Esophagus squamous epithelium (tissue), 5 donors: ENCODE results near the gene PRKCE. TPM values are rescaled to one million over a fixed set of nuclear protein-coding genes. Genes with fewer than 3 reads are reported as not detected.
"Not testable (repeated sequence)": the region's sequence is repeated elsewhere in the genome, so short reads cannot be mapped to it uniquely, and the experiment has no call there.

Experiments
- DNase-seq: peaks from one replicate; lab custom pipeline; 2025; lab: John Stamatoyannopoulos, UW
- H3K27ac ChIP-seq, 4 donors: fragments of 200-600 bp; sonication (generic); one replicate each; pipeline ENCODE4 v1.5.1; 2016 to 2019; ENCODE audit warnings: mild to moderate bottlenecking in 1 of 4
- H3K27me3 ChIP-seq, 4 donors: fragments of 200-600 bp; sonication (generic); 1 replicate in 3 of 4; 2 replicates in 1 of 4; pipeline versions ENCODE4 v1.5.1 to v1.6.0; 2017 to 2021; ENCODE audit warnings: antibody characterized with exemption in 1 of 4
- H3K36me3 ChIP-seq, 3 donors: fragments of 200-600 bp; sonication (generic); one replicate each; pipeline ENCODE4 v1.5.1; 2016 to 2019
- H3K4me1 ChIP-seq, 3 donors: fragments of 200-600 bp; sonication (generic); one replicate each; pipeline ENCODE4 v1.5.1; 2017 to 2019
- H3K4me3 ChIP-seq, 4 donors: fragments of 200-600 bp; sonication (generic); 1 replicate in 3 of 4; 2 replicates in 1 of 4; pipeline ENCODE4 v1.5.1; 2016 to 2019; ENCODE audit warnings: mild to moderate bottlenecking in 2 of 4, moderate library complexity in 1 of 4
- H3K9me3 ChIP-seq, 3 donors: fragments of 200-600 bp; sonication (generic); one replicate each; pipeline ENCODE4 v1.5.1; 2016 to 2019
- CTCF ChIP-seq, 6 experiments: fragments of 450-650 bp in 4 of 6; fragments of 200-600 bp in 2 of 6; sonication (generic) in 2 of 6; IDR thresholded peaks; one replicate each; pipeline ENCODE4 v1.5.1; 2016 to 2019; ENCODE audit warnings: antibody characterized with exemption in 6 of 6, mild to moderate bottlenecking in 4 of 6, moderate library complexity in 4 of 6
- POLR2A ChIP-seq, 4 donors: fragments of 450-650 bp; IDR thresholded peaks; one replicate each; pipeline ENCODE4 v1.6.1; 2017; ENCODE audit warnings: antibody characterized with exemption in 4 of 4, mild to moderate bottlenecking in 4 of 4, moderate library complexity in 3 of 4
- WGBS, 2 donors: methylation state at CpG; one replicate each; pipeline ENCODE4 v1.1.5; 2018; 5-methylcytosine and 5-hydroxymethylcytosine counted together
- intact Hi-C: fragments of 100-400 bp; cut with DNase I; formaldehyde crosslinking; loops from one replicate; pipeline ENCODE4 v1.15.0; 2022
- total RNA-seq, 4 donors: library from RNA; depleted of rRNA; stranded (reverse); fragments of >200 nt; gene quantifications; one replicate each; pipeline ENCODE4 v1.1.0, GENCODE V29; 2016
- donor health status: DM: yes; HTN: yes; CAD: no.

The PRKCE gene
- total RNA-seq, 4 donors from 2014 or later, result 6.5 to 13.7 (median 9.9) TPM

- H3K4me1 ChIP-seq, result peaks cover 26 to 79% (median 41%) of the 10 kb centered on the region in 3 donors
- H3K27ac ChIP-seq, result peak overlapping the region in 3 of 4 donors; percentile 42 to 67 (median 55)
These were observed 237.6 kb downstream of the PRKCE start for GRCh38 chr2:45889053-45889452.

GRCh38 chr2:45889620-45890370, 238.3 kb downstream of the PRKCE start:
- no peaks in the 10 kb centered on the region for H3K9me3 ChIP-seq
- no peaks in the 10 kb centered on the region for H3K36me3 ChIP-seq
- H3K4me1 ChIP-seq, result peaks cover 26 to 71% (median 35%) of the 10 kb centered on the region in 3 donors
- TF ChIP-seq CTCF (IDR thresholded peaks at IDR 0.05) (no peak), POLR2A (IDR thresholded peaks at IDR 0.05) (no peak)
- DNase-seq, result no peak
- intact Hi-C loops, result no loop called here
- WGBS, 2 donors, result 77 to 82% methylated on average over 7 of the region's 7 CpGs
- no peaks in the 10 kb centered on the region for H3K27me3 ChIP-seq
- peak overlapping the region in 3 of 4 donors; percentile 42 to 67 (median 55) for H3K27ac ChIP-seq
- peak overlapping the region in 1 of 4 donors; percentile 2 for H3K4me3 ChIP-seq

More at GRCh38 chr2:45889053-45889452, 237.6 kb downstream of the PRKCE start:
- Histone ChIP-seq H3K4me3 (no peak overlapping the region), H3K36me3 (no peaks in the 10 kb centered on the region), H3K9me3 (no peaks in the 10 kb centered on the region), H3K27me3 (no peaks in the 10 kb centered on the region)
- intact Hi-C loops, result no loop called here
- no peak for DNase-seq
- WGBS, 2 donors, result 55 to 57% methylated on average over 8 of the region's 8 CpGs
- TF ChIP-seq POLR2A (IDR thresholded peaks at IDR 0.05), result no peak
- peak in 2 of 6 experiments; percentile 13 to 21 for TF ChIP-seq CTCF (IDR thresholded peaks at IDR 0.05)

- H3K9me3 ChIP-seq, H3K4me3 ChIP-seq, DNase-seq, H3K27me3 ChIP-seq, intact Hi-C loops, H3K36me3 ChIP-seq: not testable (repeated sequence)
- Histone ChIP-seq H3K4me1 (peaks cover 26 to 68% (median 33%) of the 10 kb centered on the region in 3 donors), H3K27ac (peak overlapping the region in 3 of 4 donors; percentile 42 to 67 (median 52))
- WGBS, 2 donors, result 87 to 89% methylated on average over 6 of the region's 6 CpGs
These were observed 238.8 kb downstream of the PRKCE start for GRCh38 chr2:45890371-45890646.

- H3K36me3 ChIP-seq, result no peaks in the 10 kb centered on the region
- TF ChIP-seq POLR2A (IDR thresholded peaks at IDR 0.05) (no peak), CTCF (IDR thresholded peaks at IDR 0.05) (no peak)
- peaks cover 26 to 68% (median 30%) of the 10 kb centered on the region in 3 donors for H3K4me1 ChIP-seq
- H3K27me3 ChIP-seq, result no peaks in the 10 kb centered on the region
- no peak for DNase-seq
- no peak overlapping the region for H3K4me3 ChIP-seq
- H3K9me3 ChIP-seq, result no peaks in the 10 kb centered on the region
- whole genome bisulfite sequencing, 2 donors, result 78 to 80% methylated on average over 5 of the region's 5 CpGs
- peak overlapping the region in 3 of 4 donors; percentile 42 to 67 (median 52) for H3K27ac ChIP-seq
- intact Hi-C loops, result no loop called here
These were observed 239.3 kb downstream of the PRKCE start for GRCh38 chr2:45890819-45891218.

- H3K27ac ChIP-seq, result peak overlapping the region in 2 of 4 donors; percentile 16 to 27
- peaks cover 26 to 71% (median 33%) of the 10 kb centered on the region in 3 donors for H3K4me1 ChIP-seq
These were observed 240.4 kb downstream of the PRKCE start for GRCh38 chr2:45891719-45892424.

More at GRCh38 chr2:45891719-45892424, 240.4 kb downstream of the PRKCE start:
- Histone ChIP-seq H3K36me3 (no peaks in the 10 kb centered on the region), H3K27me3 (no peaks in the 10 kb centered on the region), H3K4me3 (no peak overlapping the region), H3K9me3 (no peaks in the 10 kb centered on the region)
- 28 to 36% methylated on average over 8 of the region's 8 CpGs for WGBS, 2 donors
- intact Hi-C loops, result no loop called here
- no peak for DNase-seq
- no peak for TF ChIP-seq CTCF (IDR thresholded peaks at IDR 0.05)
- TF ChIP-seq POLR2A (IDR thresholded peaks at IDR 0.05), result no peak
